ENCODE results near the gene BCAS4.
"Not testable (repeated sequence)": the region's sequence is repeated elsewhere in the genome, so short reads cannot be mapped to it uniquely, and the experiment has no call there.

BCAS4 gene

GRCh38 chr20:50772420-50773185 lies 22.3 kb upstream of the BCAS4 start:
- Histone ChIP-seq H3K27ac (ENCODE audit: low read length) (no peak overlapping the region), H3K36me3 (ENCODE audit: control insufficient read depth in 2 of 2, insufficient read depth in 2 of 2, low read length in 2 of 2) (no peaks in the 10 kb centered on the region), H3K4me3 (ENCODE audit: low read length in 2 of 2) (no peak overlapping the region), H3K4me1 (ENCODE audit: control insufficient read depth, insufficient read depth, low read length) (no peaks in the 10 kb centered on the region), H3K27me3 (ENCODE audit: control insufficient read depth in 1 of 2, insufficient read depth in 2 of 2, low read length in 2 of 2) (no peaks in the 10 kb centered on the region), H3K9ac (ENCODE audit: low read length in 2 of 2) (no peak overlapping the region), H3K9me3 (ENCODE audit: control insufficient read depth in 2 of 2, low read length in 2 of 2) (no peaks in the 10 kb centered on the region)

- no peak overlapping the region for H3K27ac ChIP-seq (ENCODE audit: low read length)
- H3K36me3 ChIP-seq (ENCODE audit: control insufficient read depth in 2 of 2, insufficient read depth in 2 of 2, low read length in 2 of 2) = no peaks in the 10 kb centered on the region
- H3K9ac ChIP-seq (ENCODE audit: low read length in 2 of 2) = no peak overlapping the region
- no peaks in the 10 kb centered on the region for H3K4me1 ChIP-seq (ENCODE audit: control insufficient read depth, insufficient read depth, low read length)
- H3K9me3 ChIP-seq (ENCODE audit: control insufficient read depth in 2 of 2, low read length in 2 of 2) = no peaks in the 10 kb centered on the region
- H3K4me3 ChIP-seq (ENCODE audit: low read length in 2 of 2) = no peak overlapping the region
- H3K27me3 ChIP-seq (ENCODE audit: control insufficient read depth in 1 of 2, insufficient read depth in 2 of 2, low read length in 2 of 2) = no peaks in the 10 kb centered on the region
Observed at GRCh38 chr20:50774515-50774914, 20.3 kb upstream of the BCAS4 start.

GRCh38 chr20:50776122-50776817 lies 18.6 kb upstream of the BCAS4 start:
- Histone ChIP-seq H3K36me3 (ENCODE audit: control insufficient read depth in 2 of 2, insufficient read depth in 2 of 2, low read length in 2 of 2) (no peaks in the 10 kb centered on the region), H3K4me3 (ENCODE audit: low read length in 2 of 2) (no peak overlapping the region), H3K4me1 (ENCODE audit: control insufficient read depth, insufficient read depth, low read length) (no peaks in the 10 kb centered on the region)

GRCh38 chr20:50777373-50777772 lies 17.5 kb upstream of the BCAS4 start:
- Histone ChIP-seq H3K27ac (ENCODE audit: low read length) (no peak overlapping the region), H3K27me3 (ENCODE audit: control insufficient read depth in 1 of 2, insufficient read depth in 2 of 2, low read length in 2 of 2) (no peaks in the 10 kb centered on the region), H3K9ac (ENCODE audit: low read length in 2 of 2) (no peak overlapping the region), H3K36me3 (ENCODE audit: control insufficient read depth in 2 of 2, insufficient read depth in 2 of 2, low read length in 2 of 2) (no peaks in the 10 kb centered on the region), H3K9me3 (ENCODE audit: control insufficient read depth in 2 of 2, low read length in 2 of 2) (no peaks in the 10 kb centered on the region), H3K4me3 (ENCODE audit: low read length in 2 of 2) (no peak overlapping the region), H3K4me1 (ENCODE audit: control insufficient read depth, insufficient read depth, low read length) (no peaks in the 10 kb centered on the region)

More at GRCh38 chr20:50776122-50776817, 18.6 kb upstream of the BCAS4 start:
- no peak overlapping the region for H3K27ac ChIP-seq (ENCODE audit: low read length)
- H3K9me3 ChIP-seq (ENCODE audit: control insufficient read depth in 2 of 2, low read length in 2 of 2) = no peaks in the 10 kb centered on the region
- H3K27me3 ChIP-seq (ENCODE audit: control insufficient read depth in 1 of 2, insufficient read depth in 2 of 2, low read length in 2 of 2) = no peaks in the 10 kb centered on the region
- no peak overlapping the region for H3K9ac ChIP-seq (ENCODE audit: low read length in 2 of 2)

GRCh38 chr20:50778994-50779393 lies 15.9 kb upstream of the BCAS4 start:
- not testable (repeated sequence) for H3K27me3 ChIP-seq (ENCODE audit: control insufficient read depth in 1 of 2, insufficient read depth in 2 of 2, low read length in 2 of 2); H3K4me1 ChIP-seq (ENCODE audit: control insufficient read depth, insufficient read depth, low read length); H3K9me3 ChIP-seq (ENCODE audit: control insufficient read depth in 2 of 2, low read length in 2 of 2); H3K9ac ChIP-seq (ENCODE audit: low read length in 2 of 2); H3K36me3 ChIP-seq (ENCODE audit: control insufficient read depth in 2 of 2, insufficient read depth in 2 of 2, low read length in 2 of 2); H3K27ac ChIP-seq (ENCODE audit: low read length); H3K4me3 ChIP-seq (ENCODE audit: low read length in 2 of 2)

GRCh38 chr20:50783390-50783789 lies 11.5 kb upstream of the BCAS4 start:
- Histone ChIP-seq H3K4me3 (ENCODE audit: low read length in 2 of 2) (no peak overlapping the region), H3K27ac (ENCODE audit: low read length) (no peak overlapping the region), H3K9me3 (ENCODE audit: control insufficient read depth in 2 of 2, low read length in 2 of 2) (no peaks in the 10 kb centered on the region), H3K27me3 (ENCODE audit: control insufficient read depth in 1 of 2, insufficient read depth in 2 of 2, low read length in 2 of 2) (no peaks in the 10 kb centered on the region), H3K36me3 (ENCODE audit: control insufficient read depth in 2 of 2, insufficient read depth in 2 of 2, low read length in 2 of 2) (no peaks in the 10 kb centered on the region), H3K4me1 (ENCODE audit: control insufficient read depth, insufficient read depth, low read length) (no peaks in the 10 kb centered on the region), H3K9ac (ENCODE audit: low read length in 2 of 2) (no peak overlapping the region)

GRCh38 chr20:50783903-50784302 lies 11.0 kb upstream of the BCAS4 start:
- Histone ChIP-seq H3K9ac (ENCODE audit: low read length in 2 of 2) (no peak overlapping the region), H3K27me3 (ENCODE audit: control insufficient read depth in 1 of 2, insufficient read depth in 2 of 2, low read length in 2 of 2) (no peaks in the 10 kb centered on the region), H3K4me3 (ENCODE audit: low read length in 2 of 2) (no peak overlapping the region), H3K9me3 (ENCODE audit: control insufficient read depth in 2 of 2, low read length in 2 of 2) (no peaks in the 10 kb centered on the region), H3K27ac (ENCODE audit: low read length) (no peak overlapping the region), H3K4me1 (ENCODE audit: control insufficient read depth, insufficient read depth, low read length) (no peaks in the 10 kb centered on the region), H3K36me3 (ENCODE audit: control insufficient read depth in 2 of 2, insufficient read depth in 2 of 2, low read length in 2 of 2) (no peaks in the 10 kb centered on the region)

GRCh38 chr20:50784464-50784863 lies 10.4 kb upstream of the BCAS4 start:
- Histone ChIP-seq H3K4me1 (ENCODE audit: control insufficient read depth, insufficient read depth, low read length) (no peaks in the 10 kb centered on the region), H3K27me3 (ENCODE audit: control insufficient read depth in 1 of 2, insufficient read depth in 2 of 2, low read length in 2 of 2) (no peaks in the 10 kb centered on the region), H3K9me3 (ENCODE audit: control insufficient read depth in 2 of 2, low read length in 2 of 2) (no peaks in the 10 kb centered on the region), H3K9ac (ENCODE audit: low read length in 2 of 2) (no peak overlapping the region), H3K36me3 (ENCODE audit: control insufficient read depth in 2 of 2, insufficient read depth in 2 of 2, low read length in 2 of 2) (no peaks in the 10 kb centered on the region), H3K27ac (ENCODE audit: low read length) (no peak overlapping the region), H3K4me3 (ENCODE audit: low read length in 2 of 2) (no peak overlapping the region)

- no peak overlapping the region for H3K9ac ChIP-seq (ENCODE audit: low read length in 2 of 2)
- H3K27me3 ChIP-seq (ENCODE audit: control insufficient read depth in 1 of 2, insufficient read depth in 2 of 2, low read length in 2 of 2) = no peaks in the 10 kb centered on the region
- H3K4me1 ChIP-seq (ENCODE audit: control insufficient read depth, insufficient read depth, low read length) = peaks cover 17% of the 10 kb centered on the region
- no peaks in the 10 kb centered on the region for H3K36me3 ChIP-seq (ENCODE audit: control insufficient read depth in 2 of 2, insufficient read depth in 2 of 2, low read length in 2 of 2)
- H3K4me3 ChIP-seq (ENCODE audit: low read length in 2 of 2) = no peak overlapping the region
- H3K9me3 ChIP-seq (ENCODE audit: control insufficient read depth in 2 of 2, low read length in 2 of 2) = no peaks in the 10 kb centered on the region
- H3K27ac ChIP-seq (ENCODE audit: low read length) = no peak overlapping the region
Observed at GRCh38 chr20:50786703-50787102, 8.2 kb upstream of the BCAS4 start.

GRCh38 chr20:50787181-50787580 lies 7.7 kb upstream of the BCAS4 start:
- no peaks in the 10 kb centered on the region for H3K27me3 ChIP-seq (ENCODE audit: control insufficient read depth in 1 of 2, insufficient read depth in 2 of 2, low read length in 2 of 2)
- no peaks in the 10 kb centered on the region for H3K9me3 ChIP-seq (ENCODE audit: control insufficient read depth in 2 of 2, low read length in 2 of 2)
- no peaks in the 10 kb centered on the region for H3K36me3 ChIP-seq (ENCODE audit: control insufficient read depth in 2 of 2, insufficient read depth in 2 of 2, low read length in 2 of 2)
- H3K4me3 ChIP-seq (ENCODE audit: low read length in 2 of 2) = no peak overlapping the region
- no peak overlapping the region for H3K27ac ChIP-seq (ENCODE audit: low read length)
- no peak overlapping the region for H3K9ac ChIP-seq (ENCODE audit: low read length in 2 of 2)
- peaks cover 17% of the 10 kb centered on the region for H3K4me1 ChIP-seq (ENCODE audit: control insufficient read depth, insufficient read depth, low read length)
